ENCODE results near the gene ACADVL. TPM values are rescaled to one million over a fixed set of nuclear protein-coding genes. Genes with fewer than 3 reads are reported as not detected.

The ACADVL gene
- total and polyA plus RNA-seq, 2 of the 4 experiments (the other 2 are of a cell fraction), result 139 to 752 TPM

- peak overlapping the region; percentile 50 for H3K56ac ChIP-seq (ENCODE audit: extremely low read depth, insufficient read depth, low read length)
- peak overlapping the region; percentile 60 for H2BK120ac ChIP-seq (ENCODE audit: low read depth, low read length)
- peak overlapping the region; percentile 93 for H3K23ac ChIP-seq (ENCODE audit: low read depth, low read length)
- peaks cover 7 to 51% of the 10 kb centered on the region in 2 experiments; a peak in 3 of 4 replicates for H3K79me1 ChIP-seq (ENCODE audit: low read depth in 1 of 2, low read length in 2 of 2)
- H3K9ac ChIP-seq (ENCODE audit: low read depth, low read length), result peak overlapping the region; percentile 88
- H3K36me3 ChIP-seq (ENCODE audit: control insufficient read depth, insufficient read depth, low read length), result peaks cover 15% of the 10 kb centered on the region
- peaks cover 10% of the 10 kb centered on the region for H3K9me1 ChIP-seq (ENCODE audit: insufficient read depth, low read length)
- peaks cover 9% of the 10 kb centered on the region; the same call in 1 of the 2 replicates for H4K20me1 ChIP-seq (ENCODE audit: insufficient read depth, low read length)
- H2AK9ac ChIP-seq (replicated peaks; ENCODE audit: low read depth, low read length, poor library complexity), result peak overlapping the region; percentile 99
- no peak overlapping the region for H2BK20ac ChIP-seq (ENCODE audit: low read depth, low read length)
- no peaks in the 10 kb centered on the region for H3K9me3 ChIP-seq (ENCODE audit: control insufficient read depth, insufficient read depth, low read length)
- peak overlapping the region; percentile 87 for H2BK5ac ChIP-seq (ENCODE audit: low read depth, low read length, poor library complexity, severe bottlenecking)
- H3K27me3 ChIP-seq (ENCODE audit: control insufficient read depth, insufficient read depth, low read length), result no peaks in the 10 kb centered on the region
- peak; percentile 54; the same call in 1 of the 2 replicates for TF ChIP-seq MXI1 (IDR thresholded peaks at IDR 0.05; ENCODE audit: borderline replicate concordance, low read depth, low read length)
- no peak for TF ChIP-seq POLR2A (IDR thresholded peaks at IDR 0.05; ENCODE audit: low read depth, low read length)
- H4K5ac ChIP-seq (ENCODE audit: low read depth, low read length), result peak overlapping the region; percentile 91
- peak overlapping the region; percentile 89 to 94; a peak in 3 of 4 replicates for H4K8ac ChIP-seq (ENCODE audit: low read depth in 2 of 2, low read length in 2 of 2)
- H3K4me2 ChIP-seq (ENCODE audit: low read depth, low read length), result peak overlapping the region; percentile 99
- CTCF ChIA-PET, result no interaction called here
- BruUV-seq (replicated peaks), result no TSS peak
- DNase-seq (no peak), ATAC-seq (ENCODE audit: low read depth) (peak; percentile 1; the same call in 1 of the 2 replicates)
- H3K18ac ChIP-seq (ENCODE audit: low read depth, low read length), result peak overlapping the region; percentile 37; the same call in 1 of the 2 replicates
- POLR2A ChIA-PET (ENCODE audit: unreplicated experiment), result interaction anchor here (0.6 kb wide), 1 partner anchor 9 kb away, joined by 4 read pairs; the partner anchor contains the start of gene GABARAP
- H3K4me3 ChIP-seq (ENCODE audit: insufficient read depth, low read depth, low read length), result peak overlapping the region; percentile 62
- H3K4me1 ChIP-seq (ENCODE audit: control insufficient read depth, insufficient read depth, low read length), result peaks cover 8% of the 10 kb centered on the region
- dilution Hi-C loops (cut with HindIII; ENCODE audit: low sequenced_read_pairs, unreplicated experiment), result no loop called here
- peak overlapping the region; percentile 71 for H2AFZ ChIP-seq (replicated peaks; ENCODE audit: low read length, poor library complexity)
- peak overlapping the region; percentile 93 for H3K27ac ChIP-seq (ENCODE audit: insufficient read depth, low read length)
- peak overlapping the region; percentile 95 for H2AK5ac ChIP-seq (ENCODE audit: low read depth, low read length)
- peak overlapping the region; percentile 93 for H4K91ac ChIP-seq (ENCODE audit: insufficient read depth, low read depth, low read length)
- intact Hi-C loops (cut with micrococcal nuclease), result no loop called here
- no peak overlapping the region for H2BK15ac ChIP-seq (ENCODE audit: low read depth, low read length)
- peak overlapping the region; percentile 91 for H3K14ac ChIP-seq (replicated peaks; ENCODE audit: low read depth, low read length)
- 2% methylated on average over 12 of the region's 55 CpGs; no CpG with 5 or more reads in 1 of the 2 experiments for WGBS, 2 experiments (ENCODE audit: extremely low coverage in 2 of 2, insufficient read length in 1 of 2)
- peak overlapping the region; percentile 96 for H3K4ac ChIP-seq (ENCODE audit: low read depth, low read length)
- in situ Hi-C loops (cut with MboI; ENCODE audit: low sequenced_read_pairs), result no loop called here
Measured at GRCh38 chr17:7250695-7251627, 31.2 kb downstream of the ACADVL start.

All from IMR-90 (cell line).